Muscle of leg (tissue), 11 donors: ENCODE results near the gene LRFN2. TPM values are rescaled to one million over a fixed set of nuclear protein-coding genes. Genes with fewer than 3 reads are reported as not detected.

ENCODE experiments used
- DNase-seq: peaks from one replicate; pipeline ENCODE4 v3.0.0; 2013
- H3K27ac ChIP-seq: one replicate; pipeline ENCODE4 v1.5.1; 2013; ENCODE audit warnings: mild to moderate bottlenecking, low read length, control low read depth
- H3K27me3 ChIP-seq: one replicate; pipeline ENCODE4 v1.6.1; 2013; ENCODE audit warnings: low read length; ENCODE audit not compliant: control insufficient read depth, insufficient read depth
- H3K36me3 ChIP-seq: one replicate; pipeline ENCODE4 v1.6.1; 2013; ENCODE audit warnings: low read length; ENCODE audit not compliant: control insufficient read depth, insufficient read depth
- H3K4me1 ChIP-seq: one replicate; pipeline ENCODE4 v1.6.1; 2013; ENCODE audit warnings: low read length; ENCODE audit not compliant: control insufficient read depth, insufficient read depth
- H3K4me3 ChIP-seq: one replicate; pipeline ENCODE4 v1.5.1; 2013; ENCODE audit warnings: low read length, control low read depth
- H3K9me3 ChIP-seq: replicated peaks from 2 replicates; pipeline ENCODE4 v1.6.1; 2013; ENCODE audit warnings: low read depth, low read length; ENCODE audit not compliant: control insufficient read depth
- WGBS: methylation state at CpG from one replicate; pipeline ENCODE4 v1.1.5; 2013; ENCODE audit warnings: missing lambda C conversion rate; ENCODE audit not compliant: insufficient coverage; 5-methylcytosine and 5-hydroxymethylcytosine counted together
- polyA plus RNA-seq, 8 donors: library from polyadenylated mRNA; unstranded; fragments of 120-200 nt; gene quantifications; one replicate each; pipeline versions ENCODE4 v1.2.1 to v1.2.3, GENCODE V29; 2013; ENCODE audit warnings: inconsistent platforms in 1 of 8, low replicate concordance in 1 of 8; ENCODE audit not compliant: insufficient read length in 8 of 8, insufficient read depth in 1 of 8
- total RNA-seq: library from RNA; stranded (reverse); fragments of 120-200 nt; gene quantifications from one replicate; pipeline ENCODE4 v1.2.4, GENCODE V29; 2013

Gene LRFN2
- total and polyA plus RNA-seq, 9 donors, result 0.04 to 0.17 (median 0.08) TPM

- Histone ChIP-seq H3K4me1 (peaks cover 9% of the 10 kb centered on the region), H3K27me3 (no peaks in the 10 kb centered on the region), H3K36me3 (no peaks in the 10 kb centered on the region), H3K4me3 (no peak overlapping the region), H3K9me3 (no peaks in the 10 kb centered on the region), H3K27ac (no peak overlapping the region)
- 90% methylated on average over 2 of the region's 5 CpGs for whole genome bisulfite sequencing
- DNase-seq, result no peak
Measured at GRCh38 chr6:40537446-40537845, 49.7 kb downstream of the LRFN2 start.

- H3K27me3 ChIP-seq, result no peaks in the 10 kb centered on the region
Measured at GRCh38 chr6:40536442-40536841, 50.7 kb downstream of the LRFN2 start.

GRCh38 chr6:40535819-40536380, 51.3 kb downstream of the LRFN2 start:
- Histone ChIP-seq H3K4me1 (no peaks in the 10 kb centered on the region), H3K27me3 (no peaks in the 10 kb centered on the region), H3K4me3 (no peak overlapping the region), H3K36me3 (no peaks in the 10 kb centered on the region), H3K27ac (no peak overlapping the region), H3K9me3 (no peaks in the 10 kb centered on the region)
- 71% methylated on average over 4 of the region's 7 CpGs for WGBS
- no peak for DNase-seq

More at GRCh38 chr6:40536442-40536841, 50.7 kb downstream of the LRFN2 start:
- no peaks in the 10 kb centered on the region for H3K36me3 ChIP-seq
- no peaks in the 10 kb centered on the region for H3K4me1 ChIP-seq
- H3K27ac ChIP-seq, result no peak overlapping the region
- no peak for DNase-seq
- H3K4me3 ChIP-seq, result no peak overlapping the region
- WGBS, result 22% methylated on average over 2 of the region's 3 CpGs
- no peaks in the 10 kb centered on the region for H3K9me3 ChIP-seq

GRCh38 chr6:40535110-40535818, 51.9 kb downstream of the LRFN2 start:
- no peak overlapping the region for H3K27ac ChIP-seq
- H3K36me3 ChIP-seq, result no peaks in the 10 kb centered on the region
- H3K4me1 ChIP-seq, result no peaks in the 10 kb centered on the region
- H3K9me3 ChIP-seq, result no peaks in the 10 kb centered on the region
- 60% methylated on average over 1 of the region's 3 CpGs for WGBS
- H3K4me3 ChIP-seq, result no peak overlapping the region
- no peaks in the 10 kb centered on the region for H3K27me3 ChIP-seq
- no peak for DNase-seq

- Histone ChIP-seq H3K4me1 (no peaks in the 10 kb centered on the region), H3K27me3 (peaks cover 3% of the 10 kb centered on the region), H3K36me3 (no peaks in the 10 kb centered on the region), H3K9me3 (no peaks in the 10 kb centered on the region), H3K27ac (no peak overlapping the region), H3K4me3 (no peak overlapping the region)
- no peak for DNase-seq
- 85% methylated on average over 5 of the region's 7 CpGs for WGBS
Measured at GRCh38 chr6:40532349-40533000, 54.7 kb downstream of the LRFN2 start.

- no peaks in the 10 kb centered on the region for H3K4me1 ChIP-seq
- no peak overlapping the region for H3K4me3 ChIP-seq
- H3K36me3 ChIP-seq, result no peaks in the 10 kb centered on the region
- no CpG with 5 or more reads among the region's 5 CpGs for WGBS
- no peaks in the 10 kb centered on the region for H3K9me3 ChIP-seq
- no peak overlapping the region for H3K27ac ChIP-seq
- H3K27me3 ChIP-seq, result peaks cover 3% of the 10 kb centered on the region
- no peak for DNase-seq
Measured at GRCh38 chr6:40529919-40530318, 57.2 kb downstream of the LRFN2 start.

- no peaks in the 10 kb centered on the region for H3K4me1 ChIP-seq
- H3K27me3 ChIP-seq, result peaks cover 3% of the 10 kb centered on the region
- H3K9me3 ChIP-seq, result no peaks in the 10 kb centered on the region
- no CpG with 5 or more reads among the region's 4 CpGs for WGBS
- no peaks in the 10 kb centered on the region for H3K36me3 ChIP-seq
- no peak overlapping the region for H3K4me3 ChIP-seq
- H3K27ac ChIP-seq, result no peak overlapping the region
- no peak for DNase-seq
Measured at GRCh38 chr6:40529040-40529439, 58.1 kb downstream of the LRFN2 start.

- Histone ChIP-seq H3K9me3 (no peaks in the 10 kb centered on the region), H3K27ac (no peak overlapping the region), H3K27me3 (peaks cover 5% of the 10 kb centered on the region), H3K4me1 (no peaks in the 10 kb centered on the region), H3K36me3 (no peaks in the 10 kb centered on the region), H3K4me3 (no peak overlapping the region)
- WGBS, result 76% methylated on average over 4 of the region's 5 CpGs
- no peak for DNase-seq
Measured at GRCh38 chr6:40528051-40528450, 59.1 kb downstream of the LRFN2 start.

GRCh38 chr6:40526036-40526435, 61.1 kb downstream of the LRFN2 start:
- 71% methylated on average over 5 of the region's 6 CpGs for WGBS
- no peak for DNase-seq
- H3K9me3 ChIP-seq, result no peaks in the 10 kb centered on the region
- no peaks in the 10 kb centered on the region for H3K36me3 ChIP-seq
- no peak overlapping the region for H3K27ac ChIP-seq
- H3K4me1 ChIP-seq, result no peaks in the 10 kb centered on the region
- H3K4me3 ChIP-seq, result no peak overlapping the region
- peaks cover 5% of the 10 kb centered on the region for H3K27me3 ChIP-seq

GRCh38 chr6:40524797-40525585, 62.2 kb downstream of the LRFN2 start:
- Histone ChIP-seq H3K36me3 (no peaks in the 10 kb centered on the region), H3K4me1 (peaks cover 4% of the 10 kb centered on the region), H3K27ac (no peak overlapping the region), H3K4me3 (no peak overlapping the region), H3K9me3 (no peaks in the 10 kb centered on the region), H3K27me3 (peaks cover 5% of the 10 kb centered on the region)
- no CpG with 5 or more reads among the region's 6 CpGs for WGBS
- no peak for DNase-seq
